HL-60 (cell line): ENCODE measurements around the gene OR2AE1.

Experiments used
- DNase-seq, 2 experiments: peaks; one replicate each; pipeline ENCODE4 v3.0.0-alpha.2; 2010 to 2020; ENCODE audit warnings: low read depth in 1 of 2, low spot score in 1 of 2
- H3K27ac ChIP-seq: fragments of 250-450 bp; sonication (Bioruptor Pico); replicated peaks from 2 replicates; pipeline ENCODE4 v1.5.1; 2020; ENCODE audit warnings: mild to moderate bottlenecking, moderate library complexity
- H3K27me3 ChIP-seq: fragments of 250-450 bp; sonication (Bioruptor Pico); 2 replicates; pipeline ENCODE4 v1.5.1; 2021; ENCODE audit warnings: mild to moderate bottlenecking, moderate library complexity; ENCODE audit not compliant: insufficient read depth, poor library complexity, severe bottlenecking
- H3K4me3 ChIP-seq: replicated peaks from 2 replicates; pipeline ENCODE4 v1.5.1; 2011; ENCODE audit warnings: mild to moderate bottlenecking, control low read depth, low read length; ENCODE audit not compliant: insufficient read depth
- GABPA ChIP-seq: IDR thresholded peaks from 2 replicates; pipeline ENCODE4 v1.6.1; 2012; ENCODE audit warnings: low read depth
- POLR2AphosphoS5 ChIP-seq: IDR thresholded peaks from 2 replicates; pipeline ENCODE4 v1.6.1; 2012; ENCODE audit warnings: low read depth
- SPI1 ChIP-seq: IDR thresholded peaks from 2 replicates; pipeline ENCODE4 v1.6.1; 2012; ENCODE audit warnings: low read depth, mild to moderate bottlenecking, borderline replicate concordance
- TF ChIP-seq, protein P1 (sequence below): IDR thresholded peaks from one replicate; pipeline ENCODE4 v1.5.1; 2011; ENCODE audit warnings: low read length, control low read depth, inconsistent platforms; ENCODE audit not compliant: insufficient read depth
- TF ChIP-seq, protein P2 (sequence below): IDR thresholded peaks from 2 replicates; pipeline ENCODE4 v1.6.1; 2012; ENCODE audit warnings: low read depth; ENCODE audit not compliant: insufficient replicate concordance

Gene OR2AE1

DNA sequence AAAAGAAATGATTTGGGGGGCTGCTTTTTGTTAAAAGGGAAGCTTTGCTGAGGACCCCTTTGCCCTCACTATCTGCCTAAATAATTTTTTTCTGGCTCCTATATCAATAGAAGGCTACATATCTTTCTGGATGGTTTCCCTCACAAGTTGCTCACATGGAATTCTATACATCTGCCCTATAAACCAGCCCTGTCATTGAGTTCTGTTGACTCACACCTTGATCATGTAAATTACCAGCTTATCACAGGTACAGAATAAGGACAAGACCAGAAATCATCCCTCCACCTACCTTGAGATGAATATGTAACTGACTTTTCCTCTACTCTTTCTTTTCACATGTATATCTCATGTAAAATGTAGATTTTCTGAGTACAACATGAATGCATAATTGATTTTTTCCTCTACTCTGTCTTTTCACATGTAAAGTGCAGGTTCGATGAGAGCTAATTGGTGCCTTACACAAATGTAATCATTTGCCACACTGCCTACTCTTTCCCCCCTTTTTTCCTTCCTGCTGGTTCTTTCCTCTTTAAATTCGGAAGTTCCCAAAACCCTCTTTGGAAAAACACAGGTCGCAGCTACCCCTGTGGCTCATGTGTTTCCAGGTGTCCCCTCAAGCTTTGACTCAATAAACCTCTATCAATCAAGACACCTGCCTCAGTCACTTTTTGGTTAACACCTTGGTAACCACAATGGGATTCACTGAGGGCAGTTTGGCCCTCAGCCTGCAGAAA lies 36.5 kb downstream of the OR2AE1 start:
- TF ChIP-seq SPI1 (no peak), GABPA (no peak)
- TF ChIP-seq, protein P1, sequence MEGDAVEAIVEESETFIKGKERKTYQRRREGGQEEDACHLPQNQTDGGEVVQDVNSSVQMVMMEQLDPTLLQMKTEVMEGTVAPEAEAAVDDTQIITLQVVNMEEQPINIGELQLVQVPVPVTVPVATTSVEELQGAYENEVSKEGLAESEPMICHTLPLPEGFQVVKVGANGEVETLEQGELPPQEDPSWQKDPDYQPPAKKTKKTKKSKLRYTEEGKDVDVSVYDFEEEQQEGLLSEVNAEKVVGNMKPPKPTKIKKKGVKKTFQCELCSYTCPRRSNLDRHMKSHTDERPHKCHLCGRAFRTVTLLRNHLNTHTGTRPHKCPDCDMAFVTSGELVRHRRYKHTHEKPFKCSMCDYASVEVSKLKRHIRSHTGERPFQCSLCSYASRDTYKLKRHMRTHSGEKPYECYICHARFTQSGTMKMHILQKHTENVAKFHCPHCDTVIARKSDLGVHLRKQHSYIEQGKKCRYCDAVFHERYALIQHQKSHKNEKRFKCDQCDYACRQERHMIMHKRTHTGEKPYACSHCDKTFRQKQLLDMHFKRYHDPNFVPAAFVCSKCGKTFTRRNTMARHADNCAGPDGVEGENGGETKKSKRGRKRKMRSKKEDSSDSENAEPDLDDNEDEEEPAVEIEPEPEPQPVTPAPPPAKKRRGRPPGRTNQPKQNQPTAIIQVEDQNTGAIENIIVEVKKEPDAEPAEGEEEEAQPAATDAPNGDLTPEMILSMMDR: no peak
- TF ChIP-seq, protein P2, sequence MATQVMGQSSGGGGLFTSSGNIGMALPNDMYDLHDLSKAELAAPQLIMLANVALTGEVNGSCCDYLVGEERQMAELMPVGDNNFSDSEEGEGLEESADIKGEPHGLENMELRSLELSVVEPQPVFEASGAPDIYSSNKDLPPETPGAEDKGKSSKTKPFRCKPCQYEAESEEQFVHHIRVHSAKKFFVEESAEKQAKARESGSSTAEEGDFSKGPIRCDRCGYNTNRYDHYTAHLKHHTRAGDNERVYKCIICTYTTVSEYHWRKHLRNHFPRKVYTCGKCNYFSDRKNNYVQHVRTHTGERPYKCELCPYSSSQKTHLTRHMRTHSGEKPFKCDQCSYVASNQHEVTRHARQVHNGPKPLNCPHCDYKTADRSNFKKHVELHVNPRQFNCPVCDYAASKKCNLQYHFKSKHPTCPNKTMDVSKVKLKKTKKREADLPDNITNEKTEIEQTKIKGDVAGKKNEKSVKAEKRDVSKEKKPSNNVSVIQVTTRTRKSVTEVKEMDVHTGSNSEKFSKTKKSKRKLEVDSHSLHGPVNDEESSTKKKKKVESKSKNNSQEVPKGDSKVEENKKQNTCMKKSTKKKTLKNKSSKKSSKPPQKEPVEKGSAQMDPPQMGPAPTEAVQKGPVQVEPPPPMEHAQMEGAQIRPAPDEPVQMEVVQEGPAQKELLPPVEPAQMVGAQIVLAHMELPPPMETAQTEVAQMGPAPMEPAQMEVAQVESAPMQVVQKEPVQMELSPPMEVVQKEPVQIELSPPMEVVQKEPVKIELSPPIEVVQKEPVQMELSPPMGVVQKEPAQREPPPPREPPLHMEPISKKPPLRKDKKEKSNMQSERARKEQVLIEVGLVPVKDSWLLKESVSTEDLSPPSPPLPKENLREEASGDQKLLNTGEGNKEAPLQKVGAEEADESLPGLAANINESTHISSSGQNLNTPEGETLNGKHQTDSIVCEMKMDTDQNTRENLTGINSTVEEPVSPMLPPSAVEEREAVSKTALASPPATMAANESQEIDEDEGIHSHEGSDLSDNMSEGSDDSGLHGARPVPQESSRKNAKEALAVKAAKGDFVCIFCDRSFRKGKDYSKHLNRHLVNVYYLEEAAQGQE: no peak
- no peak for DNase-seq
- H3K4me3 ChIP-seq: no peak overlapping the region
- no peaks in the 10 kb centered on the region for H3K27me3 ChIP-seq
- no peak overlapping the region for H3K27ac ChIP-seq

DNA sequence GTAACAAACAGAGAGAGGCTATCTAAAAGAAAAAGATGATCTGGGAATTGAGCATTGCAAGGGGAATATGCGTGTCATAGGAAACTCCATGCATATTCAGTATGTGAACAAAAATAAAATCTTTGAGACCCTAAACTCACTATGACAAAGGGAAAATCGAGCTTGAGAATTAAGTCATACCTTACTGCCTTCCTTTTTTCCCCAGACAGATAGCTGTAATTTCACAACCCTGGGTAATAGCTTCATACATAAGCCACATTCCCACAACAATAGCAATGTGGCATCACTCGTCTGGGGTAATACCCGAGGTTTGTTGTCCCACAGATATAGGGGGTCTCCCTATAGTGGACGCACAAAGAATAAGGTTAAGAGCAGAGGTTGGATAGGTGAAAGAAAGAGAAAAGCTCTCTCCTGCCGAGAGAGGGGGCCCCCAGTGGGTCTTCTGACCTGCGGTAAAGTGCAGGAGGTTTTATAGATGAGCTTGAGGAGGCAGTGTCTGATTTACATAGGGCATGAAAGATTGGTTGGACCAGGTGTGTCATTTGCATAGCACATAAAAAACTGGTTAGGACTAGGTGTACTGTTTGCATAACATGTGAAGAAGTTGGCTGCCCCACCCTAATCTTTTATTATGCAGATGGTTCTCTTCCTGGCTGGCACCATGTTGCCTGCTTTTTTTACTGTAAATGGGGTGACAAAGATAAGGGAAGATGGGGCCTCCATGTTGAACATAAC lies 37.4 kb downstream of the OR2AE1 start:
- Histone ChIP-seq H3K27me3 (no peaks in the 10 kb centered on the region), H3K4me3 (no peak overlapping the region), H3K27ac (no peak overlapping the region)
- no peak for DNase-seq
- TF ChIP-seq, protein P1: no peak
- TF ChIP-seq POLR2AphosphoS5: no peak
- TF ChIP-seq, protein P2: no peak

DNA sequence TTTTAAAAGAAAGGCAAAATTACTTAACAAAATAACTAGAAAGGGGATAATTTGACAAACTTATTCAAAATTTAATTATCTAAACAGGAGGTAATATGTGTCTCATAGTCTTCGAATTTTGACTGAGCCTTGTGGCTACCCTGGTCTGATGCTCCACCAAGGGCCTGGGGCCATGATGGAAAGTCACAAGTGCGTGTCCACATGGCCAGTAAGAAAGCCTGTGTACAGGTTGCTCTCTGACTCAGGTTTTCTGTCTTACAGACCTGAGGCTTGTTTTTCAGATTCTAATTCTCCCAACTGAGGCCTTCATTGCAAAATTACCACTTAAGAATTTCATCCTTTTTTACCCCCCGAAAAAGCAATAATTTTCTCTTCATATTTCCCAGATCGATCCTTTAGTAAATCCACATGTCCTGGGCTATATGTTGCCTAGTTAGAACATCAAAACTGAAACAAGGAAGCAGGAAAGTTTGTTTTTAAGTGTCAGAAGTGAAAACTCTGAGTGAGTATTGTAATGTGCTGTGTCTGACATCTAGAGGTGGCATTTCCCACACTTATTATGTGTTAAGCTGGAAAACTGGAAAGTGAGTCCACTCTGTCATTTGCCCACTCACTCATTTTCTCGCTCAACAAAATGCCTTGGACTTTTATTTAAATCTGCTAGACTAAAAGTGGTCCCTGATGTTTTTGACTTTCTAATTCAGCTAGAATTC lies 39.0 kb downstream of the OR2AE1 start:
- no peak for DNase-seq
- no peaks in the 10 kb centered on the region for H3K27me3 ChIP-seq
- H3K27ac ChIP-seq: no peak overlapping the region
- no peak for TF ChIP-seq GABPA
- TF ChIP-seq SPI1: no peak
- TF ChIP-seq, protein P2: no peak
- TF ChIP-seq POLR2AphosphoS5: no peak
- TF ChIP-seq, protein P1: no peak
- no peak overlapping the region for H3K4me3 ChIP-seq
